ENCODE data around the gene DNAI1.

DNA sequence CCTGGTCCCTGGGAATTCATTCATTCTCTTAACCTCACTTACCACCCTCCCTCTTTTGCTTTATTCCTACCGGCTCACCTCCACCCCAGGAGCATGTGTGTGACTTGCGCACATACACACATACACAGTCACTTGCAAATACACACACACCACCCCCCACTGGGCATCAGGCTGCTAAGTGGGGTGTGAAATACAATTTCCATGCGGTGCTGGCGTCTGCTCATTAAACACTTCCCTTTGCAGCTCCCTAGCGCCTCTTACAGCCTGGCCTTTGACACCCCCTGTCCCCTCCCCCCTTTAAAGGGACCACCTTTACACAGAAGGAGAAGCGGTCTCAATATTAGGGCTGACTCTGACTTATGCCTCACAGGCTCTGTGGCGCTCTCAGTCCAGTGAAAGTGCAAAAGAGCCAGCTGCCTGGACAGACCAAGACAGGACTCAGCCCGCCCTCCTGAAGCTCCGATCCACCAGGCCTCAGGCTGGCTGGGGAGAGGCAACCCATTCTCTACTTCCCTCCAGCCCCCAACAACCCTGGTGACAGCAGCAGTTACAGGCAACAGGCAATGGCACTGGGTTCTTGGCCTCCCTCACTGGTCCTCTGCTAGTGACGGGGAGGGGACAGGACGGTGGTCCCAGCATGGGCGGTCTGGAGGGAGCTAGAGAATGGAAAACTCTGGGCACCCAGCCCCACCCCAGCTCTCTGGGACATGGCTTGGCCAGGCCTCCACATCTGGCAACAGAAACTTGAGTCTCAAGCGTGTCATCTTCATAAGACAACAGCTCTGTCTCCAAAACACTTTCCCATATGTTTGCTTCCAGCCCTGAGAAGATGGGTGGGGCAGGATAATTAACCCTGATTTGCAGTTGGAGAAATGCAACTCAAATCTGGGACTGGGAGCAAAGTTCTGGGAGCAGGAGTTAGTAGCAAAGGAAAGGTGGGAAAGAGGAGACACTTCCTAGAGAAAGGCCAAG is 52.2 kb downstream of the DNAI1 start:
- TF ChIP-seq GATA2 (IDR thresholded peaks at IDR 0.05; ENCODE audit: low read depth, low read length) (no peak), GATA3 (IDR thresholded peaks at IDR 0.05; ENCODE audit: low read depth, low read length) (no peak)
